Stomach (tissue), 9 donors: ENCODE results near the gene TEAD3. TPM values are rescaled to one million over a fixed set of nuclear protein-coding genes. Genes with fewer than 3 reads are reported as not detected.
"Not testable (repeated sequence)": the region's sequence is repeated elsewhere in the genome, so short reads cannot be mapped to it uniquely, and the experiment has no call there.

Experiments used
- DNase-seq, 2 donors: peaks; one replicate each; pipeline versions ENCODE4 v3.0.0 to v3.0.0-alpha.2; 2013 to 2019
- H3K27ac ChIP-seq, 5 donors: fragments of 200-600 bp in 4 of 5; sonication (generic) in 4 of 5; one replicate each; pipeline ENCODE4 v1.5.1; 2013 to 2019; ENCODE audit warnings: mild to moderate bottlenecking in 1 of 5, moderate library complexity in 1 of 5
- H3K27me3 ChIP-seq, 3 donors: fragments of 200-600 bp; sonication (generic); one replicate each; pipeline ENCODE4 v1.5.1; 2017 to 2019; ENCODE audit warnings: mixed run types in 1 of 3
- H3K36me3 ChIP-seq, 4 donors: fragments of 200-600 bp; sonication (generic); 1 replicate in 3 of 4; 2 replicates in 1 of 4; pipeline ENCODE4 v1.5.1; 2016 to 2019
- H3K4me1 ChIP-seq, 4 donors: fragments of 200-600 bp; sonication (generic); one replicate each; pipeline ENCODE4 v1.5.1; 2016 to 2019
- H3K4me3 ChIP-seq, 4 donors: fragments of 200-600 bp; sonication (generic) in 3 of 4; one replicate each; pipeline ENCODE4 v1.5.1; 2016 to 2019; ENCODE audit warnings: mild to moderate bottlenecking in 1 of 4
- H3K9me3 ChIP-seq, 4 donors: fragments of 200-600 bp; sonication (generic); one replicate each; pipeline ENCODE4 v1.5.1; 2016 to 2019
- CTCF ChIP-seq, 7 experiments: fragments of 450-650 bp in 4 of 7; fragments of 200-600 bp in 3 of 7; sonication (generic) in 3 of 7; IDR thresholded peaks; one replicate each; pipeline ENCODE4 v1.5.1; 2016 to 2019; ENCODE audit warnings: antibody characterized with exemption in 7 of 7, control low read depth in 2 of 7, mild to moderate bottlenecking in 1 of 7
- EP300 ChIP-seq: sonication (generic); formaldehyde crosslinking; IDR thresholded peaks from one replicate; pipeline ENCODE4 v1.6.1; 2017; ENCODE audit warnings: antibody characterized with exemption
- POLR2A ChIP-seq, 4 donors: fragments of 450-650 bp; IDR thresholded peaks; one replicate each; pipeline ENCODE4 v1.6.1; 2016; ENCODE audit warnings: antibody characterized with exemption in 4 of 4, control low read depth in 2 of 4, mild to moderate bottlenecking in 1 of 4, moderate library complexity in 1 of 4
- POLR2AphosphoS5 ChIP-seq, 3 donors: sonication (generic); formaldehyde crosslinking; IDR thresholded peaks; one replicate each; pipeline ENCODE4 v1.6.1; 2016; ENCODE audit warnings: antibody characterized with exemption in 3 of 3
- WGBS, 5 donors: extraction: QIAGEN DNeasy Blood & Tissue Kit in 3 of 5; methylation state at CpG; one replicate each; pipeline versions ENCODE4 v1.1.5 to v1.1.7; 2013 to 2018; 5-methylcytosine and 5-hydroxymethylcytosine counted together
- intact Hi-C: fragments of 100-400 bp; cut with DNase I; formaldehyde crosslinking; loops from one replicate; pipeline ENCODE4 v1.15.1; 2023; ENCODE audit warnings: low total_unique reads
- polyA plus RNA-seq, 3 donors: library from polyadenylated mRNA; stranded (reverse); fragments of 200-250 nt; gene quantifications; one replicate each; pipeline ENCODE4 v1.2.3, GENCODE V29; 2013
- total RNA-seq, 5 donors: library from RNA; depleted of rRNA; stranded (reverse); fragments of >200 nt; gene quantifications; one replicate each; pipeline versions ENCODE4 v1.1.0 to v1.2.3, GENCODE V29; 2014 to 2016
- donor health status: healthy with polysubstance abuse.
- donor health status: Bipolar disorder and iron deficiency.
- donor health status: healthy.

Gene TEAD3
- total and polyA plus RNA-seq, 8 donors = 13.0 to 49.1 (median 18.9) TPM

GRCh38 chr6:35436071-35436857 is 60.6 kb downstream of the TEAD3 start:
- no peak for DNase-seq
- WGBS, 5 donors = 86 to 91% (median 88%) methylated on average over 5 to 8 of the region's 8 CpGs

GRCh38 chr6:35435074-35435837 is 61.6 kb downstream of the TEAD3 start:
- no peaks in the 10 kb centered on the region for H3K36me3 ChIP-seq
- 66 to 74% (median 72%) methylated on average over 13 to 16 of the region's 16 CpGs for WGBS, 5 donors
- intact Hi-C loops = no loop called here
- no peak for TF ChIP-seq EP300
- no peak for TF ChIP-seq CTCF (IDR thresholded peaks at IDR 0.05)
- TF ChIP-seq POLR2A (IDR thresholded peaks at IDR 0.05) = no peak
- TF ChIP-seq POLR2AphosphoS5 (IDR thresholded peaks at IDR 0.05) = no peak
- H3K4me1 ChIP-seq = peaks cover 0 to 5% (median 0%) of the 10 kb centered on the region in 4 donors
- no peaks in the 10 kb centered on the region for H3K27me3 ChIP-seq
- no peak overlapping the region for H3K4me3 ChIP-seq
- peak in 1 of 2 donors; percentile 50 for DNase-seq
- peaks cover 0 to 2% (median 0%) of the 10 kb centered on the region in 4 donors for H3K9me3 ChIP-seq
- H3K27ac ChIP-seq = no peak overlapping the region

More at GRCh38 chr6:35436071-35436857, 60.6 kb downstream of the TEAD3 start:
- H3K4me1 ChIP-seq = peaks cover 0 to 5% (median 0%) of the 10 kb centered on the region in 4 donors
- no peak overlapping the region for H3K4me3 ChIP-seq
- no peaks in the 10 kb centered on the region for H3K9me3 ChIP-seq
- H3K27ac ChIP-seq = no peak overlapping the region
- TF ChIP-seq EP300 = no peak
- TF ChIP-seq CTCF (IDR thresholded peaks at IDR 0.05) = no peak
- TF ChIP-seq POLR2AphosphoS5 (IDR thresholded peaks at IDR 0.05) = no peak
- TF ChIP-seq POLR2A (IDR thresholded peaks at IDR 0.05) = no peak
- no peaks in the 10 kb centered on the region for H3K27me3 ChIP-seq
- H3K36me3 ChIP-seq = no peaks in the 10 kb centered on the region
- intact Hi-C loops = no loop called here

- H3K36me3 ChIP-seq, intact Hi-C loops, DNase-seq, H3K27me3 ChIP-seq, H3K27ac ChIP-seq, H3K4me1 ChIP-seq, H3K4me3 ChIP-seq: not testable (repeated sequence)
- WGBS, 5 donors = 66 to 75% (median 70%) methylated on average over 3 of the region's 3 CpGs
- peaks cover 0 to 22% (median 13%) of the 10 kb centered on the region in 4 donors for H3K9me3 ChIP-seq
Measured at GRCh38 chr6:35432702-35433101, 64.2 kb downstream of the TEAD3 start.

- TF ChIP-seq POLR2AphosphoS5 (IDR thresholded peaks at IDR 0.05) = no peak
- TF ChIP-seq EP300 = no peak
- TF ChIP-seq CTCF (IDR thresholded peaks at IDR 0.05) = no peak
- no peak for TF ChIP-seq POLR2A (IDR thresholded peaks at IDR 0.05)
- H3K9me3 ChIP-seq = peaks cover 0 to 22% (median 13%) of the 10 kb centered on the region in 4 donors
- H3K4me3 ChIP-seq = no peak overlapping the region
- peaks cover 0 to 5% (median 2%) of the 10 kb centered on the region in 4 donors for H3K4me1 ChIP-seq
- no peaks in the 10 kb centered on the region for H3K27me3 ChIP-seq
- WGBS, 5 donors = 54 to 62% (median 58%) methylated on average over 4 of the region's 4 CpGs
- intact Hi-C loops = no loop called here
- DNase-seq = no peak
- H3K27ac ChIP-seq = no peak overlapping the region
- H3K36me3 ChIP-seq = peaks cover 0 to 11% (median 8%) of the 10 kb centered on the region in 4 donors
Measured at GRCh38 chr6:35432291-35432690, 64.6 kb downstream of the TEAD3 start.
